ENCODE measurements around the gene COL4A1. TPM values are rescaled to one million over a fixed set of nuclear protein-coding genes. Genes with fewer than 3 reads are reported as not detected.
A peak's percentile ranks its signal among the peaks of the same experiment; 100 is the strongest.

Gene COL4A1
- total RNA-seq, 1 experiment from 2014 or later, result 257 TPM

DNA sequence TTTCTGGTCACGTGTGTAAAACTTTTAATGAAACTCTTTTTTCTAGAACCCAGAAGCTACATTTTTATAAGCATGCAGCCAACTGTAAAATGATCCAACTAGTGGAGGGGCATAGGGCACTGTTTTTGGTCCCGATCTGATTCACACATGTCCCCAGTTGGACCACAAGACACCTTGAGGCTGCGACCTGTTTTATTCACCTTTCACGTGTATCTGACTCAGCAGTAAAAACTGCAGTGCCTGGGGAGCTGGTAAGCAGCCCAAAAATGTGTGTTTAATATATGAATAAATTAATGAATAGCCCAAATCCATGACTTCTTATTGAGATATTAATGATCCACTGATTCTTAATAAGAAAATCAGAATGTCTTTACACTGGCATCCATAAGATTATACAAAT is 140.4 kb downstream of the COL4A1 start:
- DNase-seq (ENCODE audit: low read depth), result no peak

GRCh38 chr13:110164706-110165105 is 142.3 kb downstream of the COL4A1 start:
- DNase-seq (ENCODE audit: low read depth), result no peak

DNA sequence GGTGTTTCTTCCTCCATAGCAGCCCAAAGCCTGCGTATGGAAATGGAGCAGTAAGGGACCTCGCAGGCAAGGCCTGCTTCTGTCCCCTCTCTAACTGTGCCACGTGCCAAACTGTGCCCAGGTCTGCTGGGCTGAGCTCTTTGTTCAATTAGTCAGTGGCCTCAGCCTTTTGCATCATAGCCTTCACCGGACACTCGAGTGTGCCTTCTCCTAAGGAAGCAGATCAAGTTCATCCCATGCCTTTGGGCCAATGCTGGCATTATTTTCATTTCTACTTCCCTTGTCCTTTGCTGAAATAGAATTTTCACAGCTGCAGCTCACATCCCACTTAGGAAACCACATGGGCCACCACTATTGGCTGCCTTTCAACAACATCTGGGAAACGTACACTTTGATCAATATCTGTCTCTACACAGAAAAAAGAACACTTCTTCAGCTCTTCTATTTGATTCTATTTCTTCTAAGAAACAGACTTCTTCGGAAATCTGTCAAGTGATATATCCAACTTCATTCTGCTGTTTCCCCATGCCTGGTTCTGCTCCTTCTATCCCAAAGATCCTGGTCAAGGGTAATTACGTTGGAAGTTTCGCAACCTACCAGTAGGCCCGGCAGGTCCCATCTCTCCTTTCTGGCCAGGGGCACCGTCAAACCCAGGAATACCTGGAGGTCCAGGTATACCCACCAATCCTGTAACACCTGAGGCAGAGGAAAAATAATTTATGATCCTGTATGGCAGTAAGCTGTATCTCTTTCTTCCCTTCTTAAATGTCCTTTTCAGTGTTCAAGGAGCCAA is 143.9 kb downstream of the COL4A1 start:
- no peak for DNase-seq (ENCODE audit: low read depth)

DNA sequence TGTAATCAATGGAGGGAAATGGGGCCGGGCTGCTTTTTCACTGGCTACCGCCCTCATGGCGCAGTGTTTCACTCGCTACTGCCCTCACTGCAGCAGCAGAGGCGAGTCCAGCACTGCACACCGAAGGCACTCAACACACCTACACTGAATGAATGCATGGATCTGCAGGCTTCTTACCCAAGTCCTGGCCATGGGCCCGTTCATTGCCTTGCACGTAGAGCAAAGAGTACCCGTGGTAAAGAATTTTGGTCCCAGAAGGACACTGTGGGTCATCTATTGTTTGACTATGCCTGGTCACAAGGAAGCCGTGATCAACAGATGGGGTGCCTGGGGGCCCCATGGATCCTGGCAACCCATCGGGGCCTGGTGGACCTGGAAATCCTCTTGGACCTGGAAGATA is 144.9 kb downstream of the COL4A1 start:
- no peak for DNase-seq (ENCODE audit: low read depth)

- no peak for DNase-seq (ENCODE audit: low read depth)
These were observed 145.7 kb downstream of the COL4A1 start for GRCh38 chr13:110161112-110161882.

DNA sequence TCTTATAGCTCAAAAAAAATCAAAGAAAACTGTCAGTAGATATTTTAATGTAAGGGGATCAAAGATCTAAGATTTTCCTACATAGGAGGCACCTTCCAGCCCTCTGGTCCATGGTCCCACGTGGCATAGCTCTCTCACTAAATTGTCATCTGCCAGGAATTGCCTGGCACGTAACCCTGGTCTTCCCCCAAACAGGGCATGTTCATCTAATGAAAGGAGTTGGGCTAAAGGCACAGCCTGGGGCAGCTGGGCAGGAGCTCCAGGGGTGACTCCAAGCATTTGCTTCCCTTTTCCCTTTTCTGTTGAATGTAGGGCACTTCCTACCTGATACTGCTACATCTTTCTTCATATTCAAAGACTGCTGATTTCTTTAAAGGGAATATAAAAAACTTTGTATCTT is 148.7 kb downstream of the COL4A1 start:
- DNase-seq (ENCODE audit: low read depth), result no peak

GRCh38 chr13:110157718-110158117 is 149.2 kb downstream of the COL4A1 start:
- no peak for DNase-seq (ENCODE audit: low read depth)

DNA sequence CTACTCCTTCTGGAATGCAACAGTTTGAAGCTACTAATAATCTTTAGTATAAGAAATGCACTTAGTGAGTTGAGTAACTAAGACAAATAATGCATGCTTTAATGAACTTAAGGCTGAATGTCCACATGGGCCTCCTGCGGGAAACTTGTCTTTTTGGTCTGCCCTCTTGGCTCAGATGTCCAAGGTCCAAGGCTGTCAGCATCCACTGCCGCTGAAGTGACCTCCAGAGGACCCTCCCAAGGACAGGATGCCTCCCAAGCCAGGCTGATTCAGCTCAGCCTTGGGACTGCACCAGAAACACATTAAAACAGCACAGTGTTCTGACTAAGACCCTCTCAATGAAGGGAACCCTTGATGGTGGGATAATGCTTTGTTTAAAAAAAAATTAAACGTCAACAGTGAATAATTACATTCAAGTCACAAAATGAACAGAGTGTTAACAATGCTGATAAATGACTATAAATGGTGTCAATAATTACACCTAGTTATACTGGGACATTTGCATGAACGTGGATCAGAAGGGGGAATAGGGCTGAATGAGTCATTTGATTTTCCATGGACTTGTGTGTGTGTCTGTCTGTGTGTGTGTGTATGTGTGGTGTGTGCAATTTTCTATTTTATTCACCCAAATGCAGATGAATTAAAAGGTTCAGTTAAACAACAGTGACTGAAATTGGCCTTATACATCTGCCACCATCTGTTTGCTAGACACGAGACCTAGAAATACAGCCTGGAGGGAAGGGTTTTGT is 150.5 kb downstream of the COL4A1 start:
- no peak for DNase-seq (ENCODE audit: low read depth)

GRCh38 chr13:110155072-110155471 is 151.9 kb downstream of the COL4A1 start:
- DNase-seq (ENCODE audit: low read depth), result no peak

DNA sequence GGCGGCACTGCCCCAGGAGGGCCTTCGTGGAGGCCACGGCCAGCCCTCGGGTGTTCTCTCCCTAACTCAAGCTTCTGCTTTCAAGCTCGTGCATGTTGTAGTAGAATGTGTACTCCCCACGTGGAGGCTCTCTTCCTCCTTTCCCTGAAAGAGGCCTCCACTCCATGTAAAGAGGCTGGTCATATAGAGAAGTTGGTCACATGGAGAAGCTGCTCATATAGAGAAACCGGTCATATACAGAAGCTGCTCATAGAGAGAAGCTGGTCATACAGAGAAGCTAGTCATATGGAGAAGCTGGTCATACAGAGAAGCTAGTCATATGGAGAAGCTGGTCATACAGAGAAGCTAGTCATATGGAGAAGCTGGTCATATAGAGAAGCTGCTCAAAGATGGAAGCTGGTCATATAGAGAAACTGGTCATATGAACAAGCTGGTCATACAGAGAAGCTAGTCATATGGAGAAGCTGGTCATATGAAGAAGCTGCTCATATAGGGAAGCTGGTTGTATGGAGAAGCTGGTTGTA is 152.5 kb downstream of the COL4A1 start:
- DNase-seq (ENCODE audit: low read depth), result no peak

GRCh38 chr13:110152351-110152750 is 154.6 kb downstream of the COL4A1 start:
- no peak for DNase-seq (ENCODE audit: low read depth)

GRCh38 chr13:110151462-110151861 is 155.5 kb downstream of the COL4A1 start:
- DNase-seq (ENCODE audit: low read depth), result no peak

GRCh38 chr13:110150384-110151101 is 156.4 kb downstream of the COL4A1 start:
- DNase-seq (ENCODE audit: low read depth), result no peak

- no peak for DNase-seq (ENCODE audit: low read depth)
These were observed 157.9 kb downstream of the COL4A1 start for GRCh38 chr13:110149036-110149435.

- no peak for DNase-seq (ENCODE audit: low read depth)
These were observed 166.9 kb downstream of the COL4A1 start for GRCh38 chr13:110140099-110140498.

- no peak for DNase-seq (ENCODE audit: low read depth)
These were observed 168.3 kb downstream of the COL4A1 start for GRCh38 chr13:110138700-110139036.

- DNase-seq (ENCODE audit: low read depth), result peak; percentile 83
These were observed 168.8 kb downstream of the COL4A1 start for GRCh38 chr13:110138010-110138699.

DNA sequence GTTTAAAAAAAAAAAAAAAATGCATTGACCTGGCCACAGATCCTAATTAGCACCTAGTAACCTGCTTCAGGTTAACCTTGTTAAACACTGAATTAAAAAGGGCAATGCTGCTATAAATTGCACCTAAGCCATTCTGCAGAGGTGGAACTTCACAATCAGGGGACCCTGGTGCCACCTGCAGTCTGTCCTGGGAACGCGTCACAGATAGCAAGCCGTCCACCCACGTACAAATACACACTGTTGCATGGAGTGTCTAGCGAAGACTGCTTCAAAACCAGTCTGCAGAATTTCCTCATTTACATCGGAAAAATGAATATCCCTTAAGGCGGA is 169.3 kb downstream of the COL4A1 start:
- peak; percentile 39 for DNase-seq (ENCODE audit: low read depth)

GRCh38 chr13:110136660-110137585 is 170.0 kb downstream of the COL4A1 start:
- no peak for DNase-seq (ENCODE audit: low read depth)

GRCh38 chr13:110135977-110136597 is 170.9 kb downstream of the COL4A1 start:
- DNase-seq (ENCODE audit: low read depth), result no peak

Measured in Daoy (cell line).